IMR-90 (cell line): Measurements from ENCODE around the gene IGIP. TPM values are rescaled to one million over a fixed set of nuclear protein-coding genes. Genes with fewer than 3 reads are reported as not detected.

ENCODE experiments used
- ATAC-seq: fragments of 200-7000 bp; cut with Tn5 transposase; 2 replicates; pipeline ENCODE4 v1.9.1; 2020; ENCODE audit warnings: low read depth, mild to moderate bottlenecking, moderate library complexity
- BruUV-seq: library from RNA; stranded (reverse); fragments of 400-500 nt; replicated peaks from 2 replicates; lab custom pipeline; 2021; lab: Mats Ljungman, UMichigan
- CTCF ChIA-PET: fragments of 300-600 bp; formaldehyde crosslinking; extraction: SDS; loops from one replicate; lab custom pipeline; 2021; ENCODE audit warnings: antibody characterized with exemption; lab: Yijun Ruan, JAX
- POLR2A ChIA-PET: fragments of 300-600 bp; sonication (Branson Sonifier 250); formaldehyde crosslinking; loops from one replicate; lab custom pipeline; 2022; ENCODE audit warnings: antibody characterized with exemption; ENCODE audit not compliant: unreplicated experiment; lab: Charles Lee
- DNase-seq: peaks from one replicate; pipeline ENCODE4 v3.0.0; 2013
- H2AFZ ChIP-seq: replicated peaks from 2 replicates; pipeline ENCODE3; 2013; ENCODE audit warnings: low read length, mild to moderate bottlenecking; ENCODE audit not compliant: poor library complexity
- H2AK5ac ChIP-seq: 2 replicates; pipeline ENCODE4 v1.6.1; 2013; ENCODE audit warnings: low read depth, low read length, inconsistent platforms
- H2AK9ac ChIP-seq: replicated peaks from 2 replicates; pipeline ENCODE3; 2013; ENCODE audit warnings: mild to moderate bottlenecking, low read depth, low read length, moderate library complexity; ENCODE audit not compliant: poor library complexity
- H2BK120ac ChIP-seq: 2 replicates; pipeline ENCODE4 v1.6.1; 2013; ENCODE audit warnings: low read depth, low read length, inconsistent platforms
- H2BK15ac ChIP-seq: 3 replicates; pipeline ENCODE4 v1.6.1; 2013; ENCODE audit warnings: low read depth, low read length, inconsistent platforms
- H2BK20ac ChIP-seq: 2 replicates; pipeline ENCODE4 v1.6.1; 2013; ENCODE audit warnings: low read depth, mild to moderate bottlenecking, inconsistent platforms, low read length, moderate library complexity
- H2BK5ac ChIP-seq: 2 replicates; pipeline ENCODE4 v1.6.1; 2013; ENCODE audit warnings: mild to moderate bottlenecking, low read depth, low read length, inconsistent platforms; ENCODE audit not compliant: poor library complexity, severe bottlenecking
- H3K14ac ChIP-seq: replicated peaks from 2 replicates; pipeline ENCODE4 v1.6.1; 2013; ENCODE audit warnings: low read depth, low read length, inconsistent platforms
- H3K18ac ChIP-seq: 2 replicates; pipeline ENCODE4 v1.6.1; 2013; ENCODE audit warnings: low read depth, low read length, control low read depth
- H3K23ac ChIP-seq: 2 replicates; pipeline ENCODE4 v1.6.1; 2013; ENCODE audit warnings: low read depth, low read length, inconsistent platforms
- H3K27ac ChIP-seq: 2 replicates; pipeline ENCODE4 v1.5.1; 2013; ENCODE audit warnings: mild to moderate bottlenecking, control low read depth, low read length; ENCODE audit not compliant: insufficient read depth
- H3K27me3 ChIP-seq: 2 replicates; pipeline ENCODE4 v1.6.1; 2013; ENCODE audit warnings: low read length; ENCODE audit not compliant: control insufficient read depth, insufficient read depth
- H3K36me3 ChIP-seq: 2 replicates; pipeline ENCODE4 v1.6.1; 2013; ENCODE audit warnings: low read length, mixed read lengths; ENCODE audit not compliant: control insufficient read depth, insufficient read depth
- H3K4ac ChIP-seq: 2 replicates; pipeline ENCODE4 v1.6.1; 2013; ENCODE audit warnings: low read depth, low read length, inconsistent platforms
- H3K4me1 ChIP-seq: 2 replicates; pipeline ENCODE4 v1.6.1; 2013; ENCODE audit warnings: low read length, mixed read lengths; ENCODE audit not compliant: control insufficient read depth, insufficient read depth
- H3K4me2 ChIP-seq: 2 replicates; pipeline ENCODE4 v1.6.1; 2013; ENCODE audit warnings: low read depth, mild to moderate bottlenecking, control low read depth, low read length, moderate library complexity
- H3K4me3 ChIP-seq: 2 replicates; pipeline ENCODE4 v1.5.1; 2013; ENCODE audit warnings: low read depth, mild to moderate bottlenecking, control low read depth, low read length, moderate library complexity; ENCODE audit not compliant: insufficient read depth
- H3K56ac ChIP-seq: 2 replicates; pipeline ENCODE4 v1.6.1; 2013; ENCODE audit warnings: low read length, inconsistent platforms; ENCODE audit not compliant: insufficient read depth; ENCODE audit errors: extremely low read depth
- H3K79me1 ChIP-seq, 2 experiments: 2 replicates each; pipeline ENCODE4 v1.6.1; 2013; ENCODE audit warnings: low read length in 2 of 2, inconsistent platforms in 1 of 2, low read depth in 1 of 2
- H3K9ac ChIP-seq: 2 replicates; pipeline ENCODE4 v1.6.1; 2013; ENCODE audit warnings: low read depth, low read length, control low read depth
- H3K9me1 ChIP-seq: 2 replicates; pipeline ENCODE4 v1.6.1; 2013; ENCODE audit warnings: low read length, inconsistent platforms; ENCODE audit not compliant: insufficient read depth
- H3K9me3 ChIP-seq: 2 replicates; pipeline ENCODE4 v1.6.1; 2013; ENCODE audit warnings: low read length; ENCODE audit not compliant: control insufficient read depth, insufficient read depth
- H4K20me1 ChIP-seq: 2 replicates; pipeline ENCODE4 v1.6.1; 2013; ENCODE audit warnings: low read length, inconsistent platforms; ENCODE audit not compliant: insufficient read depth
- H4K5ac ChIP-seq: 2 replicates; pipeline ENCODE4 v1.6.1; 2013; ENCODE audit warnings: mild to moderate bottlenecking, low read depth, low read length, control low read depth
- H4K8ac ChIP-seq, 2 experiments: 2 replicates each; pipeline ENCODE4 v1.6.1; 2013; ENCODE audit warnings: low read depth in 2 of 2, low read length in 2 of 2, control low read depth in 1 of 2, inconsistent platforms in 1 of 2
- H4K91ac ChIP-seq: 2 replicates; pipeline ENCODE4 v1.6.1; 2013; ENCODE audit warnings: low read depth, low read length, inconsistent platforms; ENCODE audit not compliant: insufficient read depth
- BHLHE40 ChIP-seq: fragments of 150-350 bp; IDR thresholded peaks from 2 replicates; pipeline ENCODE4 v1.6.1; 2016; ENCODE audit warnings: mild to moderate bottlenecking, low read depth, low read length
- CHD1 ChIP-seq: IDR thresholded peaks from 2 replicates; pipeline ENCODE4 v1.6.1; 2012; ENCODE audit warnings: low read depth, low read length, improper control_type of control experiment
- CTCF ChIP-seq: conservative IDR thresholded peaks from 2 replicates; pipeline ENCODE4 v1.5.1; 2012; ENCODE audit warnings: mild to moderate bottlenecking, low read depth, low read length, improper control_type of control experiment
- ELK1 ChIP-seq: fragments of 150-350 bp; IDR thresholded peaks from 2 replicates; pipeline ENCODE4 v1.6.1; 2016; ENCODE audit warnings: low read depth, mild to moderate bottlenecking, low read length, moderate library complexity, borderline replicate concordance
- MAFK ChIP-seq: IDR thresholded peaks from 2 replicates; pipeline ENCODE4 v1.6.1; 2012; ENCODE audit warnings: low read depth, low read length, improper control_type of control experiment
- MXI1 ChIP-seq: IDR thresholded peaks from 2 replicates; pipeline ENCODE4 v1.6.1; 2012; ENCODE audit warnings: low read depth, mild to moderate bottlenecking, low read length, moderate library complexity, borderline replicate concordance
- NFE2L2 ChIP-seq: fragments of 150-350 bp; IDR thresholded peaks from 2 replicates; pipeline ENCODE4 v1.6.1; 2016; ENCODE audit warnings: low read depth, mild to moderate bottlenecking, low read length
- POLR2A ChIP-seq: IDR thresholded peaks from 2 replicates; pipeline ENCODE4 v1.6.1; 2012; ENCODE audit warnings: mild to moderate bottlenecking, low read depth, low read length
- RAD21 ChIP-seq: IDR thresholded peaks from 2 replicates; pipeline ENCODE4 v1.6.1; 2012; ENCODE audit warnings: low read length, improper control_type of control experiment
- RCOR1 ChIP-seq: IDR thresholded peaks from 2 replicates; pipeline ENCODE4 v1.6.1; 2012; ENCODE audit warnings: mild to moderate bottlenecking, low read length, improper control_type of control experiment; ENCODE audit not compliant: insufficient replicate concordance
- RFX5 ChIP-seq: IDR thresholded peaks from 2 replicates; pipeline ENCODE4 v1.8.0; 2012; ENCODE audit warnings: low read depth, mild to moderate bottlenecking, low read length, moderate library complexity
- SMC3 ChIP-seq: fragments of 150-350 bp; IDR thresholded peaks from 2 replicates; pipeline ENCODE4 v1.6.1; 2016; ENCODE audit warnings: low read depth, mild to moderate bottlenecking, antibody characterized with exemption, low read length, moderate library complexity
- USF2 ChIP-seq: fragments of 150-350 bp; IDR thresholded peaks from 2 replicates; pipeline ENCODE4 v1.6.1; 2017; ENCODE audit warnings: mild to moderate bottlenecking, antibody characterized with exemption, low read length, low read depth
- WGBS, 2 experiments: methylation state at CpG; one replicate each; pipeline versions ENCODE4 v1.1.5 to v1.1.7; 2013; ENCODE audit warnings: missing lambda C conversion rate in 2 of 2; ENCODE audit not compliant: insufficient read length in 1 of 2; ENCODE audit errors: extremely low coverage in 2 of 2; 5-methylcytosine and 5-hydroxymethylcytosine counted together
- dilution Hi-C: fragments of 300-500 bp; cut with HindIII; formaldehyde crosslinking; loops from one replicate; pipeline ENCODE4 v1.14.3; 2018; ENCODE audit warnings: low sequenced_read_pairs; ENCODE audit not compliant: unreplicated experiment
- in situ Hi-C: fragments of 300-500 bp; cut with MboI; formaldehyde crosslinking; loops from 3 replicates; pipeline ENCODE4 v1.14.3; 2019; ENCODE audit warnings: low sequenced_read_pairs, inconsistent platforms, mixed read lengths
- intact Hi-C: fragments of 100-400 bp; cut with micrococcal nuclease; formaldehyde crosslinking; loops from 2 replicates; pipeline ENCODE4 v1.10.0; 2022
- polyA plus RNA-seq, 3 experiments: library from polyadenylated mRNA; depleted of rRNA; stranded (reverse); fragments of >200 nt; gene quantifications; 2 replicates each; pipeline ENCODE4 v1.2.3, GENCODE V29; 2012; ENCODE audit warnings: low replicate concordance in 1 of 3
- total RNA-seq: library from RNA; depleted of rRNA; stranded (reverse); fragments of >200 nt; gene quantifications from 2 replicates; pipeline ENCODE4 v1.2.3, GENCODE V29; 2012

The IGIP gene
- total and polyA plus RNA-seq, 2 of the 4 experiments (the other 2 are of a cell fraction), result 1.2 to 5.0 TPM

- intact Hi-C loops (loop anchor here (5.0 kb wide), 1 partner anchor 64 kb away; no protein-coding TSS in a partner anchor), dilution Hi-C loops (no loop called here), in situ Hi-C loops (no loop called here)
- Histone ChIP-seq H3K79me1 (peaks cover 0 to 15% of the 10 kb centered on the region in 2 experiments; a peak in 2 of 4 replicates), H3K9me3 (no peaks in the 10 kb centered on the region), H2BK15ac (no peak overlapping the region), H4K8ac (no peak overlapping the region), H3K9ac (no peak overlapping the region), H4K5ac (no peak overlapping the region), H3K18ac (no peak overlapping the region), H3K14ac (no peak overlapping the region), H4K20me1 (no peaks in the 10 kb centered on the region), H2AFZ (no peak overlapping the region), H3K4me1 (peaks cover 12% of the 10 kb centered on the region), H3K27me3 (no peaks in the 10 kb centered on the region), H3K9me1 (peaks cover 4% of the 10 kb centered on the region; the same call in 1 of the 2 replicates), H2AK9ac (no peak overlapping the region), H3K4me2 (no peak overlapping the region), H3K36me3 (no peaks in the 10 kb centered on the region), H3K4me3 (no peak overlapping the region), H3K56ac (no peak overlapping the region), H3K27ac (no peak overlapping the region), H2BK20ac (no peak overlapping the region), H2AK5ac (no peak overlapping the region), H2BK120ac (no peak overlapping the region), H3K23ac (no peak overlapping the region), H3K4ac (no peak overlapping the region), H4K91ac (no peak overlapping the region), H2BK5ac (no peak overlapping the region)
- no TSS peak for BruUV-seq
- no peak for DNase-seq
- CTCF ChIA-PET, result interaction anchor here (0.7 kb wide), 1 partner anchor 1413 kb away, joined by 3 read pairs; no protein-coding TSS in a partner anchor
- no peak for ATAC-seq
- WGBS, 2 experiments, result 67% methylated on average over 3 of the region's 6 CpGs; no CpG with 5 or more reads in 1 of the 2 experiments
- POLR2A ChIA-PET, result no interaction called here
- TF ChIP-seq USF2 (no peak), CHD1 (no peak), ELK1 (no peak), CTCF (no peak), BHLHE40 (no peak), RCOR1 (no peak), NFE2L2 (no peak), SMC3 (no peak), RFX5 (no peak), RAD21 (no peak), POLR2A (no peak), MXI1 (no peak), MAFK (no peak)
These were observed 52.9 kb downstream of the IGIP start for GRCh38 chr5:140178482-140179116.
